Stomach smooth muscle (tissue), 2 donors: ENCODE measurements around the gene CIITA.
"Not testable (repeated sequence)": the region's sequence is repeated elsewhere in the genome, so short reads cannot be mapped to it uniquely, and the experiment has no call there.

Experiments
- H3K27ac ChIP-seq: one replicate; pipeline ENCODE4 v1.7.0; 2013; ENCODE audit warnings: mild to moderate bottlenecking, low read length, inconsistent platforms
- H3K27me3 ChIP-seq, 2 donors: one replicate each; pipeline ENCODE4 v1.7.0; 2013; ENCODE audit warnings: low read length in 2 of 2; ENCODE audit not compliant: insufficient read depth in 2 of 2, control insufficient read depth in 1 of 2
- H3K36me3 ChIP-seq, 2 donors: one replicate each; pipeline ENCODE4 v1.7.0; 2013; ENCODE audit warnings: low read length in 2 of 2; ENCODE audit not compliant: control insufficient read depth in 2 of 2, insufficient read depth in 2 of 2
- H3K4me1 ChIP-seq: one replicate; pipeline ENCODE4 v1.7.0; 2013; ENCODE audit warnings: low read length; ENCODE audit not compliant: control insufficient read depth, insufficient read depth
- H3K4me3 ChIP-seq, 2 donors: one replicate each; pipeline ENCODE4 v1.7.0; 2013; ENCODE audit warnings: low read length in 2 of 2
- H3K9ac ChIP-seq, 2 donors: one replicate each; pipeline ENCODE4 v1.7.0; 2013; ENCODE audit warnings: low read length in 2 of 2, mild to moderate bottlenecking in 1 of 2
- H3K9me3 ChIP-seq, 2 donors: one replicate each; pipeline ENCODE4 v1.7.0; 2013; ENCODE audit warnings: low read length in 2 of 2; ENCODE audit not compliant: control insufficient read depth in 2 of 2
- donor health status: healthy.
- donor health status: Pancreatic carcinoma.

CIITA gene

GRCh38 chr16:10938796-10939648 is 62.0 kb downstream of the CIITA start:
- peak overlapping the region; percentile 41 for H3K27ac ChIP-seq
- H3K36me3 ChIP-seq, result peaks cover 0 to 2% of the 10 kb centered on the region in 2 donors
- no peaks in the 10 kb centered on the region for H3K9me3 ChIP-seq
- peak overlapping the region in 1 of 2 donors; percentile 42 for H3K9ac ChIP-seq
- H3K4me3 ChIP-seq, result peak overlapping the region; percentile 70 to 88
- H3K4me1 ChIP-seq, result peaks cover 70% of the 10 kb centered on the region
- H3K27me3 ChIP-seq, result no peaks in the 10 kb centered on the region

GRCh38 chr16:10939649-10940234 is 62.7 kb downstream of the CIITA start:
- H3K27ac ChIP-seq, result peak overlapping the region; percentile 53
- peaks cover 0 to 2% of the 10 kb centered on the region in 2 donors for H3K36me3 ChIP-seq
- H3K4me3 ChIP-seq, result peak overlapping the region; percentile 70 to 88
- no peaks in the 10 kb centered on the region for H3K27me3 ChIP-seq
- no peaks in the 10 kb centered on the region for H3K9me3 ChIP-seq
- peaks cover 64% of the 10 kb centered on the region for H3K4me1 ChIP-seq
- H3K9ac ChIP-seq, result peak overlapping the region in 1 of 2 donors; percentile 42

DNA sequence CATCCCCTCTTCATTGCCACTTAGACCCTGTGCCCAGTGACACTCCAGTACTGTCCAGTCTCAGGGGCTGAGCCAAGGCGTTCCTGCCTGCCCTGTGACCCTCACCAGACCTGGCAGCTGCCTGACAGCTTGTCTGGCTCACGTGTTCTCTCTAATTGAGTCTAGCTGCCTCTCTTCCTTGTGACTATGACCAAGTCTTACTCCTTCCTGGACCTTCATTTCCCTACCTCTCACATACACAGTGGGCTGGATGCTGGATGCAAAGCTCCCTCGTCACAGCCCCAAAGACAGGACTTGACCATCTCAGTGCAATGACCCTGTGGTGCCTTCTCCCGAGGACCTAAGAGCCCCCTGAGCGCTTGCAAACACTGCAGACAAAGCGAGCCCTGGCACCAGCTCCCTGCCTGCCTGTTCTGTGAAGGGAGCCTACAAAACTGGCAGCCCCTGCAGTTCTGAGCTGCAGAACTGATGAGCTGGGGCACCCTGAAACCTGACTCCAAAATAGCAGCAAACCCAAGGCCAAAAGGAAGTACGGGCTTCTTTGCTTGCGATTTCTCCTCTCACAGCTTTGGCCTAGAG is 63.6 kb downstream of the CIITA start:
- Histone ChIP-seq H3K27me3 (no peaks in the 10 kb centered on the region), H3K36me3 (peaks cover 0 to 2% of the 10 kb centered on the region in 2 donors), H3K9me3 (no peaks in the 10 kb centered on the region), H3K4me3 (peak overlapping the region; percentile 70 to 88), H3K9ac (peak overlapping the region; percentile 80 to 83), H3K4me1 (peaks cover 71% of the 10 kb centered on the region), H3K27ac (peak overlapping the region; percentile 53)

DNA sequence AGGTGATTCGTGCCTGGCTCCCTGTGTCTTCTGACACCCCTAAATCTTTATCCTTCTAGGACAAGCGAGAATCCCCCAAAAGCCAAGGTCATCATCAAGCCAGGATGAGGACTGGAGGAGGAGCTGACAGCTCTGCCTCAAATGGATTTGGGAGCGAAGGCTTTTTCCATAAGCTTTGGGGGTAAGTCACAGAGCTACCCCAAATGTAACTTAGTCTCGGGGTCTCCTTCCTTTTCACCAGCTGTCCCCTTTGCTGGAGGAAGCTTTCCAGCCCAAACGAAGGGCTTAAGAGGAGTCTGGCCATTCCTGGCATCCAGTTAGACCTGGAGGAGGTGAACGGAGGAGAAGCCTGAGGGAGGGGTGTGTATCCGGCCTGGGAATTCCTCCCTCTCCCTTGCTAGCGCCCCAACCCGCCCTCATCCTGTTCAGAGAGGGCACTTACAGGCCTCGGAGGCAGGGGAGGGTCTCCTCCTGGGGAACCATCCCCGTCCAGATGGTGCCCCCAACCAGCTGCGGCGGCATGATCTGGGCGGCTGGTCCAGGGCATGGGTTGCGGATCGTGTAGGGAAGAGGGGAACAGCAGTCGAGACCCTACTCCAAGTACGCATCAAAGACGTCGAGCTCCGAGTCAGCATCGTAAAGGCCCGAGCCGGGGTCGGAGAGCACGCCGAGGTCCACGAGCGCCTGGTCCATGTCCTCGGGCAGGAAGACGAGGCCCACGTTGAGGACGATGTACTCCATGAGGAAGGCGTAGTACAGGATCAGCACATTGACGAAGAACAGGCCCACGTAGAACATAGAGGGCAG is 64.3 kb downstream of the CIITA start:
- Histone ChIP-seq H3K27me3 (no peaks in the 10 kb centered on the region), H3K9me3 (no peaks in the 10 kb centered on the region), H3K36me3 (peaks cover 0 to 2% of the 10 kb centered on the region in 2 donors), H3K27ac (peak overlapping the region; percentile 53), H3K4me1 (peaks cover 79% of the 10 kb centered on the region), H3K9ac (peak overlapping the region; percentile 80 to 83), H3K4me3 (peak overlapping the region; percentile 70 to 88)

DNA sequence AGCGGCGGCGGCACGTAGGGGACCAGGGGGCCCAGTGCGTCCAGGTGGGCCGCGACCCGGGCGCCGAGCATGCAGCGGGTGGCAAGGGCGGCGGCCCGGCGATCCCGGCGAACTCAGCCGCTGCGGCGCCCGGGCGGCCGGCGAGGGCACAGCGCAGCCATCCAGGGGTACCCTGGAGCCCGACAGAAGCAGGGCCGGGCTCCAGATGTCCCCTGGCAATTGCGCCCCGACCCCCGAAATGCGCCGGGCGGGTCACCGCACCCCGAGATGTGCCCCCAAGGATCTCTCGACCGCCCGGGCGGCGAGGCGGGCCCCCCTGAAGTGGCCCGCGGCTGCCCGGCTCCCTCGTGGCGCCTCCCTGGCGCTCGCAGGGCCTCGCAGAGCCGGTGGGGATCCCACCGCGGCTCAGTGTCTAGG is 64.9 kb downstream of the CIITA start:
- Histone ChIP-seq H3K4me3 (peak overlapping the region; percentile 70 to 88), H3K4me1 (peaks cover 74% of the 10 kb centered on the region), H3K9ac (peak overlapping the region in 1 of 2 donors; percentile 80), H3K27ac (peak overlapping the region; percentile 37)
- not testable (repeated sequence) for H3K36me3 ChIP-seq, H3K9me3 ChIP-seq, H3K27me3 ChIP-seq

DNA sequence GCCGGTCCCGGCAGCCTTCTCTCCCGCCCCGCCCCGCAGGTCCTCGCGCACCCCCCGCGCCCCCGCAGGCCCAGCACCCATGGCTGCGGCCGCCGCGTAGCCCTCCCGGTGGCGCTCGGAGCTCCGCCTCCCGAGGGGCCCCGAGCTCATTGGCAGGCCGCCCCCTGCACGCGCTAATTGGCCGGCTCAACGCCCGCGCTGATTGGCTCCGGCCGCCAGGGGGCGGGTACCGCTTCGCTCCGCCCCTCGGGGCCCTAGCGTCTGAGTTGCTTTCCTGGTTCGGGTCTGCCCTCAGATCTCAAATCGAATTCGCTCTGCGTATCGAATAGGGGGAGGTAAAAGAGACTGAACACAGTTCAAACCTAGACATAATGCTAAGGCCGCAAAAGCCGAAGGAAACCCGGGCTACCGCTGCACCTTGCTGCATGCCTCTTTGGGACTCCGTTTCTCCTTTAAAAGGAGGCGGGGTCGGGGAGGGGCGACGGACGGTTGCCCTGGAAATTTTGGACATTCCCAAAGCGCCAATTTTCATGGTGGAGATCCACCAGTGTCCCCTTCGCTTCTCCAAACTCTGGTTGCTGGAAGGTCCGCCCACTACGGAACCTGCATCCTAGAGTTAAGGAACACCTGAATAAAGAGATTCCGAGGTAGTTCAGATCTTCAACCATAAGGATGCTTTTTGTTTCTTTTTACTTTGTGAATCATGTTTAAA is 65.5 kb downstream of the CIITA start, which contains the start of gene DEXI:
Gene DEXI (minus strand): TSS at position 117 of the 712 bp plus-strand sequence. CDS start 463 bp downstream, outside the sequence.
- H3K9ac ChIP-seq, result peak within 1 kb of the TSS; percentile 80 to 83
- no peaks in the 10 kb centered on the region for H3K9me3 ChIP-seq
- no peaks in the 10 kb centered on the region for H3K27me3 ChIP-seq
- peaks cover 68% of the 10 kb centered on the region for H3K4me1 ChIP-seq
- H3K4me3 ChIP-seq, result peak within 1 kb of the TSS; percentile 70 to 88
- peaks cover 0 to 2% of the 10 kb centered on the region in 2 donors for H3K36me3 ChIP-seq
- peak within 1 kb of the TSS; percentile 73 for H3K27ac ChIP-seq

GRCh38 chr16:10943064-10943353 is 66.0 kb downstream of the CIITA start:
- H3K4me1 ChIP-seq, result peaks cover 63% of the 10 kb centered on the region
- H3K27ac ChIP-seq, result peak overlapping the region; percentile 73
- H3K27me3 ChIP-seq, result no peaks in the 10 kb centered on the region
- H3K36me3 ChIP-seq, result peaks cover 0 to 2% of the 10 kb centered on the region in 2 donors
- H3K9ac ChIP-seq, result no peak overlapping the region
- H3K4me3 ChIP-seq, result peak overlapping the region; percentile 57 to 88
- no peaks in the 10 kb centered on the region for H3K9me3 ChIP-seq

- no peaks in the 10 kb centered on the region for H3K36me3 ChIP-seq
- peaks cover 52% of the 10 kb centered on the region for H3K4me1 ChIP-seq
- H3K27me3 ChIP-seq, result no peaks in the 10 kb centered on the region
- H3K9me3 ChIP-seq, result no peaks in the 10 kb centered on the region
- peak within 1 kb of the TSS; percentile 91 to 95 for H3K4me3 ChIP-seq
- peak within 1 kb of the TSS; percentile 80 to 83 for H3K9ac ChIP-seq
- peak within 1 kb of the TSS; percentile 73 for H3K27ac ChIP-seq
Measured at GRCh38 chr16:10944249-10945064, 67.5 kb downstream of the CIITA start, which contains the start of gene CLEC16A. Gene CLEC16A (plus strand): TSS chr16:10944564. CDS start chr16:10944718, 154 bp downstream.

DNA sequence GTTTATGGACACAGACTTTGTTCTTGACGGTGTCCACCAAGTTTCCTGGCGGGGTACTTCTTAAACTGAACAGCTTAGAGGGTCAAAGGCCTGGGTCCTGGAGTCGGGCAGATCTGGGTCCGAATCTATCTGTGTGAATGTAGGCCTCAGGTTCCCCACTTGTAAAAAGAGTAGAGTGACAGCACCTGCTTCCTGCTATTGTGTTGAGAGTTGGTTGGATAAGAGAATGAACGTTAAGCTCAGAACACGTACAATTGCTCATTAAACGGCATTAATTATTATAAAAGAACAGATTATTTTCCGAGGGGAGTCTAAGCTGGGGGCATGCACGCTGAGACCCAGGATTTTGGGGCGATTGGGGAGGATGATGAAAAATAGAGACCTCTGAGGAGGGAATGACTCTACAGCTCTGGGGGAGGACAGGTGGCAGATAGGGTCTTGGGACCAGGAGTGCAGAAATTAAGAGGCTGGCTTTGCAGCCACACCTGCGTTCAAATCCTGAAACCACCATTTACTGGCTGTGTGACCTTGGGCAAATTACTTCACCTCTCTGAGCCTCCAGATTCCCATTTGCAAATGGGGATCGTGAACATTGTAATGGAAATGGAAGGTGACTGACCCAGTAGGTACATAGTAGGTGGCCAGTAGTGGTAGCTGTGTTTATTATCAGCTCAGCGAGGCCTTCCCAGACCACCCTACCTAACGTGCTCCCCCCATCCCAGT is 68.2 kb downstream of the CIITA start:
- Histone ChIP-seq H3K9me3 (no peaks in the 10 kb centered on the region), H3K27ac (no peak overlapping the region), H3K9ac (peak overlapping the region; percentile 80 to 83), H3K4me3 (peak overlapping the region; percentile 91 to 95), H3K4me1 (peaks cover 47% of the 10 kb centered on the region), H3K36me3 (no peaks in the 10 kb centered on the region), H3K27me3 (no peaks in the 10 kb centered on the region)
